Progenitor cell of endocrine pancreas (in vitro differentiated cells): Measurements from ENCODE around the gene FHL2. TPM values are rescaled to one million over a fixed set of nuclear protein-coding genes. Genes with fewer than 3 reads are reported as not detected.

Source experiments
- DNase-seq: peaks from one replicate; pipeline ENCODE4 v3.0.0; 2021; ENCODE audit warnings: low spot score; ENCODE audit not compliant: unreplicated experiment
- H3K27ac Mint-ChIP-seq: 2 replicates; pipeline ENCODE4 v1.8.0; 2021; ENCODE audit warnings: mild to moderate bottlenecking, moderate library complexity, mixed read lengths
- H3K27me3 Mint-ChIP-seq: 2 replicates; pipeline ENCODE4 v1.8.0; 2021; ENCODE audit warnings: mixed read lengths
- H3K36me3 Mint-ChIP-seq: 2 replicates; pipeline ENCODE4 v1.8.0; 2022; ENCODE audit warnings: mixed read lengths; ENCODE audit not compliant: insufficient read depth
- H3K4me1 Mint-ChIP-seq: 2 replicates; pipeline ENCODE4 v1.8.0; 2021; ENCODE audit warnings: low read depth, mixed read lengths
- H3K4me3 Mint-ChIP-seq: 2 replicates; pipeline ENCODE4 v1.8.0; 2021; ENCODE audit warnings: low read depth, mild to moderate bottlenecking, moderate library complexity, mixed read lengths
- H3K9me3 Mint-ChIP-seq: 2 replicates; pipeline ENCODE4 v1.8.0; 2021; ENCODE audit warnings: low read depth, mixed read lengths
- CTCF ChIP-seq: fragments of 200-600 bp; sonication (generic); IDR thresholded peaks from one replicate; pipeline ENCODE4 v1.5.0; 2021; ENCODE audit warnings: antibody characterized with exemption, mild to moderate bottlenecking; ENCODE audit not compliant: unreplicated experiment
- total RNA-seq: library from RNA; stranded (reverse); gene quantifications from 2 replicates; pipeline ENCODE4 v1.2.1, GENCODE V29; 2021

The FHL2 gene
- total RNA-seq, 1 donor from 2014 or later: 2.2 TPM

GRCh38 chr2:105418522-105418921 lies 19.7 kb upstream of the FHL2 start:
- Mint-ChIP-seq H3K4me1 (no peaks in the 10 kb centered on the region), H3K27me3 (peaks cover 2% of the 10 kb centered on the region), H3K27ac (no peak overlapping the region), H3K4me3 (no peak overlapping the region), H3K36me3 (no peaks in the 10 kb centered on the region), H3K9me3 (peaks cover 5% of the 10 kb centered on the region)
- TF ChIP-seq CTCF: no peak
- no peak for DNase-seq

- H3K4me1 Mint-ChIP-seq: no peaks in the 10 kb centered on the region
- TF ChIP-seq CTCF: no peak
- DNase-seq: no peak
- no peak overlapping the region for H3K27ac Mint-ChIP-seq
- H3K36me3 Mint-ChIP-seq: no peaks in the 10 kb centered on the region
- H3K9me3 Mint-ChIP-seq: peaks cover 2% of the 10 kb centered on the region
- H3K27me3 Mint-ChIP-seq: peaks cover 6% of the 10 kb centered on the region
- H3K4me3 Mint-ChIP-seq: no peak overlapping the region
Measured at GRCh38 chr2:105417857-105418436, 19.1 kb upstream of the FHL2 start.

DNA sequence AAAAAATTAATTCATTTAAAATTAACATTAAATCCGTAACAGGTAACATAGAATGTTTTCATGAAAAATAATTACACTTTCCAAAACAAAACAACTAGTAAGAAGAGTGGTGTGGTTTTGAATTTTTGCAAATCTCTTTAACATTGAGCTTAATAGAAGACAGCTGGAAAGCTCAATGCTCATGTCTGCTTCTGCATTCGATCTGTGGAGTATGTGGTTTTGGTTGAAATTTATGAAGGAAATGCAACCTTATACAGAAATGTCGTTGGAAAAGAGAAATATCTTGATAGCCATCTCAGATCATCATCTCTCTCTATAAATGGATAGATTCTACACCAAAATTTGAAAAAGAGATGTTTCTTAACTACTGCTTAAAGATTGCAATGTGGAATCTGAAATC lies 17.3 kb upstream of the FHL2 start:
- peaks cover 12% of the 10 kb centered on the region for H3K27me3 Mint-ChIP-seq
- no peaks in the 10 kb centered on the region for H3K4me1 Mint-ChIP-seq

GRCh38 chr2:105415007-105415406 lies 16.2 kb upstream of the FHL2 start:
- no peaks in the 10 kb centered on the region for H3K36me3 Mint-ChIP-seq

More for the DNA sequence above, 17.3 kb upstream of the FHL2 start:
- Mint-ChIP-seq H3K4me3 (no peak overlapping the region), H3K36me3 (no peaks in the 10 kb centered on the region), H3K27ac (no peak overlapping the region), H3K9me3 (peaks cover 2% of the 10 kb centered on the region)
- no peak for TF ChIP-seq CTCF
- DNase-seq: no peak

DNA sequence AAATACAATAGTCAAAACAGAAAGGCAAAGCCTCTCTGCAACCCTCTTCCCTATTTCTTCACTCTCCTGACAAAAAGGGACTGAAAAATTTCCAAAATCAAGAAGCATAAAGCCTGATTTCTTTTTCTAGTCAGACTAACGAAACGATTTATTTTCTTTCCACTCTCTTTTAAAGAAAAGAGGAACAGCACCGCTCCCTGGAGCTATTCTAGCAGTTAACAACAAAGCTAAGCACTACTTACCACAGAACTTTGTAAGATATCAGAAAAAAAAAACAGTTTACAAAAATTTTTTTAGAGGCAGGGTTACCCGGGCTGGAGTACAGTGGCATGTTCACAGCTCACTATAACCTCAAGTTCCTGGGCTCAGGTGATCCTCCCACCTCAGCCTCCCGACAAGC lies 14.4 kb upstream of the FHL2 start:
- no peaks in the 10 kb centered on the region for H3K36me3 Mint-ChIP-seq
- H3K27me3 Mint-ChIP-seq: peaks cover 23% of the 10 kb centered on the region
- H3K9me3 Mint-ChIP-seq: peaks cover 2% of the 10 kb centered on the region
- no peak for DNase-seq
- H3K4me3 Mint-ChIP-seq: no peak overlapping the region
- H3K4me1 Mint-ChIP-seq: no peaks in the 10 kb centered on the region
- no peak for TF ChIP-seq CTCF
- H3K27ac Mint-ChIP-seq: no peak overlapping the region

More at GRCh38 chr2:105415007-105415406, 16.2 kb upstream of the FHL2 start:
- no peak for TF ChIP-seq CTCF
- Mint-ChIP-seq H3K27me3 (peaks cover 12% of the 10 kb centered on the region), H3K9me3 (peaks cover 2% of the 10 kb centered on the region), H3K27ac (no peak overlapping the region), H3K4me3 (no peak overlapping the region), H3K4me1 (no peaks in the 10 kb centered on the region)
- no peak for DNase-seq
